ENCODE data around the gene RNPEP. TPM values are rescaled to one million over a fixed set of nuclear protein-coding genes. Genes with fewer than 3 reads are reported as not detected.
A peak's percentile ranks its signal among the peaks of the same experiment; 100 is the strongest.

RNPEP gene
- total and polyA plus RNA-seq, 2 of the 8 experiments (the other 6 are each of a cell fraction or from before 2014, with no cell fraction given): 34.1 to 51.1 TPM

DNA sequence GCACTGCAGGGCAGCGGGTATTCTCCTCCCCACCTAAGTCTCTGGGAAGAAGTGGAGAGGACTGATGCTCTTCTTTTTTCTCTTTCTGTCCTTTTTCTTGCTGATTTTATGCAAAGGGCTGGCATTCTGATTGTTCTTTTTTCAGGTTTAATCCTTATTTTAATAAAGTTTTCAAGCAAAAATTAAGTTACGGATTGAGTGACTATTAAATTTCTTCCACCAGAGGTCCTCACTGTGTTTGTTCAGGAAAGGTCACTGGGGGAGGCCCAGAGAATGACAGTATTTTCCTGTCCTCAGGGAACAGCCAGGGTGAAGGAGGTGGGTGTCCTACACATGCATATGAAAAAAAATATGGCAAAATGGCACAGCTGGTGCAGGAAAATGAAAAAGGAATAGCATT lies 23.5 kb downstream of the RNPEP start:
- FAIRE-seq (no peak), DNase-seq (ENCODE audit: low read depth in 1 of 2, low spot score in 2 of 2) (no peak)
- Histone ChIP-seq H4K5ac (ENCODE audit: insufficient read length, low read depth, low read length) (no peak overlapping the region), H3K4me2 (ENCODE audit: insufficient read depth in 1 of 2, low read depth in 2 of 2, low read length in 2 of 2) (no peak overlapping the region), H3K4me3 (ENCODE audit: extremely low read depth in 1 of 4, insufficient read depth in 2 of 4, low read depth in 3 of 4, low read length in 4 of 4) (no peak overlapping the region), H2AFZ (ENCODE audit: low read length) (no peak overlapping the region), H3K4me1 (replicated peaks in 1 of 4; ENCODE audit: control insufficient read depth in 3 of 4, insufficient read depth in 4 of 4, low read length in 3 of 4) (peaks cover 12 to 31% (median 26%) of the 10 kb centered on the region in 4 experiments), H3K14ac (ENCODE audit: insufficient read length) (no peak overlapping the region), H4K91ac (replicated peaks; ENCODE audit: insufficient read length, low read length) (no peak overlapping the region), H3K79me1 (ENCODE audit: low read depth, low read length) (0 out of 2 replicates have a peak, but pooled peaks cover 2% of the 10 kb centered on the region), H4K8ac (ENCODE audit: extremely low read depth, insufficient read depth, low read length) (no peak overlapping the region), H3K27ac (ENCODE audit: low read depth, low read length) (no peak overlapping the region), H3K79me2 (ENCODE audit: control insufficient read depth in 1 of 2, insufficient read depth in 2 of 2, low read length in 2 of 2) (peaks cover 0 to 2% of the 10 kb centered on the region in 2 experiments; a peak in 1 of 4 replicates), H3K56ac (replicated peaks; ENCODE audit: insufficient read length, low read depth, low read length) (no peak overlapping the region), H3K23me2 (ENCODE audit: low read depth, low read length) (peaks cover 9% of the 10 kb centered on the region), H3K27me3 (replicated peaks in 1 of 4; ENCODE audit: control insufficient read depth in 3 of 4, extremely low read depth in 1 of 4, insufficient read depth in 3 of 4, low read length in 3 of 4) (no peaks in the 10 kb centered on the region), H3K36me3 (ENCODE audit: control insufficient read depth in 2 of 4, insufficient read depth in 4 of 4, low read length in 3 of 4) (peaks cover 14 to 43% (median 31%) of the 10 kb centered on the region in 4 experiments), H3K9me3 (ENCODE audit: insufficient read depth in 2 of 2, low read depth in 1 of 2, low read length in 1 of 2) (no peaks in the 10 kb centered on the region), H2BK5ac (ENCODE audit: low read depth, low read length) (no peak overlapping the region), H2BK12ac (ENCODE audit: low read depth, low read length) (no peak overlapping the region), H2AK5ac (ENCODE audit: low read depth, low read length) (no peak overlapping the region), H3K4ac (replicated peaks; ENCODE audit: insufficient read length, low read depth, low read length) (no peak overlapping the region), H4K20me1 (replicated peaks in 1 of 2; ENCODE audit: control insufficient read depth in 1 of 2, insufficient read depth in 2 of 2, low read length in 2 of 2) (peaks cover 0 to 3% of the 10 kb centered on the region in 2 experiments), H2BK120ac (replicated peaks; ENCODE audit: low read depth, low read length) (no peak overlapping the region), H3K9ac (replicated peaks in 1 of 4; ENCODE audit: extremely low read depth in 1 of 4, low read depth in 3 of 4, low read length in 3 of 4) (no peak overlapping the region), H2BK15ac (ENCODE audit: low read length) (no peak overlapping the region), H2BK20ac (ENCODE audit: low read length) (no peak overlapping the region), H3K18ac (ENCODE audit: extremely low read depth, low read length) (no peak overlapping the region), H3K23ac (ENCODE audit: insufficient read length) (no peak overlapping the region)
- ChIA-PET CTCF (ENCODE audit: partially characterized antibody) (interaction anchor here (0.6 to 27.9 kb wide), 21 partner anchors 12 to 611 kb away, joined by 3 to 1014 read pairs (median 5); partner anchors contain the start of genes GPR37L1, PTPN7 and RNPEP), POLR2A (ENCODE audit: partially characterized antibody) (interaction anchor here (0.9 to 6.4 kb wide), 5 partner anchors 10 to 115 kb away, joined by 3 to 98 read pairs (median 4); partner anchors contain the start of gene GPR37L1)
- 58% methylated on average over 2 of the region's 2 CpGs; no CpG with 5 or more reads in 1 of the 2 experiments for WGBS, 2 experiments (ENCODE audit: extremely low coverage in 1 of 2, insufficient coverage in 1 of 2, insufficient read length in 1 of 2, insufficient replicate concordance in 2 of 2, low coverage in 1 of 2, low lambda C conversion rate in 2 of 2, missing lambda C conversion rate in 1 of 2)
- TF ChIP-seq RFX5 (IDR thresholded peaks at IDR 0.05; ENCODE audit: borderline replicate concordance, low read depth, low read length): no peak
- TF ChIP-seq SRF (IDR thresholded peaks at IDR 0.05; ENCODE audit: low read depth, low read length): no peak
- no peak for TF ChIP-seq POU5F1 (IDR thresholded peaks at IDR 0.05; ENCODE audit: low read depth, low read length)
- TF ChIP-seq, protein P1, sequence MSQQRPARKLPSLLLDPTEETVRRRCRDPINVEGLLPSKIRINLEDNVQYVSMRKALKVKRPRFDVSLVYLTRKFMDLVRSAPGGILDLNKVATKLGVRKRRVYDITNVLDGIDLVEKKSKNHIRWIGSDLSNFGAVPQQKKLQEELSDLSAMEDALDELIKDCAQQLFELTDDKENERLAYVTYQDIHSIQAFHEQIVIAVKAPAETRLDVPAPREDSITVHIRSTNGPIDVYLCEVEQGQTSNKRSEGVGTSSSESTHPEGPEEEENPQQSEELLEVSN (IDR thresholded peaks at IDR 0.05): no peak
- TF ChIP-seq HDAC6 (IDR thresholded peaks at IDR 0.05; ENCODE audit: low read depth, low read length): no peak
- no peak for TF ChIP-seq RXRA (IDR thresholded peaks at IDR 0.05; ENCODE audit: insufficient read depth, low read depth, low read length)
- no peak for TF ChIP-seq EGR1 (IDR thresholded peaks at IDR 0.05; ENCODE audit: borderline replicate concordance, low read depth, low read length)
- TF ChIP-seq RAD21 (IDR thresholded peaks at IDR 0.05 in 1 of 2, conservative IDR thresholded peaks at IDR 0.05 in 1 of 2; ENCODE audit: low read depth in 2 of 2, low read length in 2 of 2): peak; percentile 40 to 55
- TF ChIP-seq, protein P2, sequence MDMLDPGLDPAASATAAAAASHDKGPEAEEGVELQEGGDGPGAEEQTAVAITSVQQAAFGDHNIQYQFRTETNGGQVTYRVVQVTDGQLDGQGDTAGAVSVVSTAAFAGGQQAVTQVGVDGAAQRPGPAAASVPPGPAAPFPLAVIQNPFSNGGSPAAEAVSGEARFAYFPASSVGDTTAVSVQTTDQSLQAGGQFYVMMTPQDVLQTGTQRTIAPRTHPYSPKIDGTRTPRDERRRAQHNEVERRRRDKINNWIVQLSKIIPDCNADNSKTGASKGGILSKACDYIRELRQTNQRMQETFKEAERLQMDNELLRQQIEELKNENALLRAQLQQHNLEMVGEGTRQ (IDR thresholded peaks at IDR 0.05; ENCODE audit: low read length): no peak
- TF ChIP-seq POLR2A (IDR thresholded peaks at IDR 0.05; ENCODE audit: control extremely low read depth in 1 of 2, low read depth in 2 of 2, low read length in 2 of 2): no peak
- no peak for TF ChIP-seq CEBPB (IDR thresholded peaks at IDR 0.05; ENCODE audit: low read depth, low read length)
- TF ChIP-seq PHF8 (conservative IDR thresholded peaks at IDR 0.05; ENCODE audit: low read depth, low read length): no peak
- no peak for TF ChIP-seq SIRT6 (IDR thresholded peaks at IDR 0.05; ENCODE audit: low read length)
